Peyer's patch (tissue), 4 donors: ENCODE results near the gene CADPS2.

ENCODE experiments used
- CTCF ChIP-seq, 6 experiments: fragments of 450-650 bp in 4 of 6; fragments of 200-600 bp in 2 of 6; sonication (generic) in 1 of 6; IDR thresholded peaks; one replicate each; pipeline ENCODE4 v1.5.1; 2017 to 2019; ENCODE audit warnings: antibody characterized with exemption in 6 of 6, mild to moderate bottlenecking in 3 of 6, moderate library complexity in 1 of 6
- POLR2A ChIP-seq, 2 donors: fragments of 450-650 bp; IDR thresholded peaks; one replicate each; pipeline ENCODE4 v1.5.1; 2017; ENCODE audit warnings: antibody characterized with exemption in 2 of 2, mild to moderate bottlenecking in 2 of 2, moderate library complexity in 2 of 2

GRCh38 chr7:122694697-122695096 is 191.6 kb downstream of the CADPS2 start:
- no peak for TF ChIP-seq CTCF (IDR thresholded peaks at IDR 0.05)
- TF ChIP-seq POLR2A (IDR thresholded peaks at IDR 0.05): no peak
